ENCODE results near the gene PMAIP1. TPM values are rescaled to one million over a fixed set of nuclear protein-coding genes. Genes with fewer than 3 reads are reported as not detected.

The PMAIP1 gene
- total RNA-seq, 1 donor from 2014 or later = 62.5 TPM

DNA sequence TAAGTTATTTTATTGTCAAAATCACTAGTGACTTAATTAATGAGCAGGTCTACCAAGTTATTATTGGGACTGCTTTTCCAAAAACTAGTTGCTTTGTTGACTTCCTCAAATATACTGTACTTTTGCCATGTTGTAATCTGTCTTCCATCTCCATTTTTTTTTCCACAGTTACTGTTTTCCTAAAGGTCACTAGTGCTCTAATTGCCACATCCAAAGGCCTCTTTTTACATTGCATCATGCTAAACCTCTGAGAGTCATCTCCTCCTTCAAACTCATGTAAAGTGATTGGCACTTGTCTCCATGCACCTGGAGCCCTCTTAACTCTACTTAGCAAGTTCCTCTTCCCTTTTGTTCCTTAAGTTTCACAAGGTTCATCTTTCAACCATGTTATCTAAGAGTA is 11.8 kb downstream of the PMAIP1 start:
- no peak for DNase-seq (ENCODE audit: low read depth)

DNA sequence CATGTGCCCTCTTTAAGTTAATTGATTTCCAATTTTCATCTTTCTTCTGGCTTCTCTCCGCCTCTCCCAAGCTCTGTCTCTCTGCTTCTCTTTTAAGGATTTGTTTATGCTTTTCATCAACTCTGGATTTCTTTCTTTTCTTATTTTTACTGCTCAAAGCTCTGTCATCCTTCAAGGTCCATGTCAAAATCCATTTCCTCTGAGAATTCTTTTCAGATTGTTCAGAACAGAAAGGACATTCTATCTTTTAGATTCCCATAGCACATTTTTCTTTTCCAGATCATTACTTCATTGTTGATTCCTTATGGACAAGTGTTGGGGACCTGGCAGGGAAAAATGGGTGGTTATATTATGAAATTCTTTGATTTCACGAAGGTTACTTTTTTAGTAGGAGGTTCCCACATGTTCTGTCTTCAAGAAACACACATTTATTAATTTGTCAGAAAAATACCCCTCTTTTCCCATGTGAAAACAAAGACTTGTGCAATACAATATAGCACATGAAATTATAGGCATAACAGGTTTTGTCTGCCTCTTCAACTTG is 12.3 kb downstream of the PMAIP1 start:
- DNase-seq (ENCODE audit: low read depth) = no peak

DNA sequence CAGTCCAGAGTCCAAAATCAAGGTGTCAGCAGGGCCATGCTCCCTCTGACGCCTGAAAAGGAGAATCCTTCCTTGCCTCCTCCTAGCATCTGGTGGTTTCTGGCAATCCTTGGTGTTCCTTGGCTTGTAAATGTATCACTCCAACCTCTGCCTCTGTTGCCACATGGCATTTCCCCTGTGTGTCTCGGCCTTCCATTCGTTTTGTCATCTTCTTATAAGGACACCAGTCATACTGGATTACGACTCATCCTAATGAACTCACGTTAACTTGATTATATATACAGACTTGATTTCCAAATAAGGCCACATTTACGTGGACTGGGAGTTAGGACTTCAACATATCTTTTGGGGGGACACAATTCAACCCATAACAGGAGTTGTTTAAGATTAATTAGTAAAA is 15.8 kb downstream of the PMAIP1 start:
- DNase-seq (ENCODE audit: low read depth) = no peak

DNA sequence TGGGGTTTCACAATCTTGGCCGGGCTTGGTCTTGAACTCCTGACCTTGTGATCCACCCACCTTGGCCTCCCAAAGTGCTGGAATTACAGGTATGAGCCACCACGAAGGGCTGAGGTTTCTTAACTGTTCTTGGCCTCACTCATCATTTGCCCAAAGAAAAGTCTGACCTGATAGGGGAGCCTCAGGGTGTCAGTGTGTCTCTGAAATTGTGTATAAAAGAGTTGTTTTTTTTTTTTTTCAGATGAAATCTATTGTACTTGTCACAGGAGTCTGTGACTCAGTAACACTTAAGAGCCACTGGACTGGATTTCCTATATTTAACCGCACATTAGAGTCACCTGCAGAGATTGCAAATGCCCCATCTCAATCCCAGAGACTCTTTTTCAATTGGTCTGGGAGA is 16.9 kb downstream of the PMAIP1 start:
- no peak for DNase-seq (ENCODE audit: low read depth)

DNA sequence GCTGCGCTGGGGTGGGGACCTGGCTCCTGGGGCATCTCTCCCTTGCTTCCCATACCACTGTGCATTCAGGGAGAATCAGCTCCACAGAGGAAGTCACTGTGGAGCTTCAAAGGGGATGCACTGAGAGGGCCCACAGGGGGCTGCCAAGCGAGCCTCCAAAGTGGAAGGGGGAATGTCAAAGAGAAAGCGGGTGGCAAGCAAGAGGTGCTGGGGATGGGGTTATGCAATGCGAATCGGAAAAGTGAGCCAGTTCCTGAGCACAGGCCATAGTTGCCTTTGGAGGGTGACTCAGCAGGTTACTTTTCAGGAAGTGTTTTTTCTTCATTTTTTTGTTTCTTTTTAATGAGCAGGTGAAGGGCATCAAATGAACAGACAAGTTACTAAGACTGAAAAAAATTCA is 17.6 kb downstream of the PMAIP1 start:
- DNase-seq (ENCODE audit: low read depth) = no peak

DNA sequence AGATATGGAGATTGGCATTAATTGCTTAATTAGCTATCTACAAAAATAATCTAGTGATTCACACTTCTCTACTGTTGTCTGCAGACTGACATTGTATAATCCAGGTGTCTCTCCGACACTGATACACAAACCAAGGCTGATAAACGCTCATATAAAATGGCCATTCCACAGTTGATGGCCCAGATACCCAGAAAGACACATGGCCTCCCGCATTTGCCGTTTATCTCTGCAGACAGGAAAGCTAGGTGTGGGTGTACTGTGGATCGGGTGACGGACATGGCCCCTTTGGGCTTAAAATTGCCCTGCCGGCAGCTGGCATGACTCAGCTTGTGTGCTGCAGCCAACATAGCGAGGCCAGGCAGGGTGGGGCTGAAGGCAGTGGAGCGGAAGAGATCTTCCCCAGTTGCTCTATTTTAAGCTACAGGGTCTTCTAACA is 18.5 kb downstream of the PMAIP1 start:
- peak; percentile 95 for DNase-seq (ENCODE audit: low read depth)

DNA sequence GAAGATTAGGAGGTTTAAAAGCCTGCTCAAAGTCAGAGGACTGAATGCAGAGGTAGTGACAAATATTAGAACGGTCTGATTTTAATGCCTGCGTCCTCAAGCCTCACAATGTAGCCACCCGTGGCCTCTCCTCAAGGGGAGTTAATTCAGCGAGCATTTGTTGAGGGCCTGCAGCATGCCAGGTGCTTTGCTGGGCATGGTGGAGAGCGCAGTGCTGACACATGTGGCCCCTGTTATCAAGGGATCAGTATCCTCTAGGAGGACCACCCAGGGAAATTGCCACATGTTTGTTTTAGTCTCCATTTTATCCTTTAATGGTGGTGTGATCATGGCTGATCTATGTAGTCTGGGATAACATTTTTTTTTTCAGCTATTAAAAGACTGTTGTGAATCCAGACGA is 19.2 kb downstream of the PMAIP1 start:
- DNase-seq (ENCODE audit: low read depth) = peak; percentile 32

DNA sequence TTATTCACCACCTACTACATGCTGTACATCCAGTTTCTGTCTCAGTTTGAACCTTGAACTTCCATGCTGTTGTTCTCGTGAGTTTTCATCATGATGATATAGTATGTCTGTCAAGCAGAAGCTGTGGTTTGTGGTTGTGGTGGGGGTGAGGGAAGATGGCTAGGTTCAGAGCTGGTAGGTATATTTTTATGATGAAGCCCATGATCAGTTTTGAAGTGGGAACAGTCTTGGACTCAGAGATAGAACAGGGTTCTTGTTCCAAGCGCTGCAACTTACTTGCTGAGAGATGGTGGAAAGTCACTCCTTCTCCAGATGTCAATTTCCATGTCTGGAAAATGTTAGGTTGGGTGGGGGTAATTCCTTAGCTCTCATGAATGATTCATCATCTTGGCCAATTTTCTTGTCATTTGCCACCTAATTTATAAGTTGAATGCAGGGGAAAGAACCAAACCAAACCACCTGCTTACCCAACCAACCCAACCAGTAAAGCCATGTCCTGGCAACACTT is 21.6 kb downstream of the PMAIP1 start:
- peak; percentile 38 for DNase-seq (ENCODE audit: low read depth)

DNA sequence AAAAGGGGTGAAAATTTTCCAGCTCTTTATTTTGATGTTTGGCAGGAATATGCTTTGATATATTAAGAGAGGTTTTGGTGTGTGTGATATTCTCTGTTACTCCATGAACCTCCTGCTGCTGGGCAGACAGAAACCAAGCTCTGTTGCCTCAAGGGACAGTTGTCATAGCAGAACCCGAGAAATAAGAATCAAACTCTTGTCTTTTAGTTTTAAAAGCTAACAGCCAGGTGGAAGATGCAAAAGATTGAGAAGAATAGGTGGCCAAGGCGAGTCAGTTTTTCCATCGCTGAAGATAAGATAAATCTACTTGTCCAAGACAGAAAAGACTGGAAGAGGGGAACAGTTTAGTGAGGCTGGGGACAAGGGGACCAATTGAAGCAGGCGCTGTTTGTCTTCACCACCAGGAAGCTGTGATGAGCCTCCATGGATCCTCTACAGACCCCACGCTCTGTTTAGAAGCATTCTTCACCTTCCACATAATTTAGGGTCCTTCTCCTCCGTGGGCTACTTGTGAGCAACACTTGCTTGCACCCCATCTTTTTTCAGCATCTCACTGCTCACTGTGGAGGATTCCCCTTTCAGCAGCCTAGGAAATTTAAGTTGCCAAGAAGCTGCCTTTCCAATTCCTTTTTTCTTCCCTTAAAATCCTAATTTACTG is 23.9 kb downstream of the PMAIP1 start:
- DNase-seq (ENCODE audit: low read depth) = no peak

DNA sequence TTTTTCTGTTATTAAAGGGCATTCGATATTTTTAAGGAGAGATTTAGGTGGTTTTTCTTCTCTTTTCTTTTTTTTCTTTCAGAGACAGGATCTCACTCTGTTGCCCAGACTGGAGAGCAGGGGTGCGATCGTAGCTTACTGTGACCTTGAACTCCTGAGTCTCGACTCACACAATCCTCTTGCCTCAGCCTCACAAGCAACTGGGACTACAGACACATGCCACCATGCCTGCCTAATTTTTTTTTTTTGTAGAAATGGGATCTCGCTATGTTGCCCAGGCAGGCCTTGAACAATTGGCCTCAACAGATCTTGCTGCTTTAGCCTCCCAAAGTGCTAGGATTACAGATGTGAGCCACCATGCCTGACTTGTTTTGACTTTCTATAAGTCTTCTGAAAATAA is 26.3 kb downstream of the PMAIP1 start:
- DNase-seq (ENCODE audit: low read depth) = no peak

DNA sequence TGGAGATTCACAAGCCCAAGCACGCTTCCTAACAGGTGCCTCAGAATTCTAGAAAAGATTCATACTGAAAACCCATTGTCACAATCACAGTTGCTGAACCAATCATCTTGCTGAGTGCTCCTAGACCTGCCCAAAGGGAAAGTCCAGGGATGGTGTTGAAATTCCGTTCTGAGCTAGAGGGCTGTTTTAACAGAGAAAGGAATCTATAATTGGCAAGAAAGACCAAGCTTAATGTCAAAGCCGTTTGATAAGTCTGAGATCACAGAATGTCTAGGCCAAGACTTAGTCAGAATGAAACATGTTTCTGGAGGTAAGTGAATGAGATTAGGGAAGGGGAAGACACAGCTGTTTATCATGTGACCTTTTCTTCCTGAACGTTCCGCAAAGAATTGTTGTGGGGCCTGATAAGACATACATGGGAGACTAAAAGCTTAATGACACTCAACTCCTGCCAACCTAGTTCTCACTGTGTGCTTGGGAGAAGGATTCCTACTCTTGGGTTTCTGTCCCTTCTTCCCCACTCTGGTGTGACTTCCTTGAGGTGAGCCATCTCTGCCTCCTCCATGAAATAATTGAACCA is 27.5 kb downstream of the PMAIP1 start:
- no peak for DNase-seq (ENCODE audit: low read depth)

DNA sequence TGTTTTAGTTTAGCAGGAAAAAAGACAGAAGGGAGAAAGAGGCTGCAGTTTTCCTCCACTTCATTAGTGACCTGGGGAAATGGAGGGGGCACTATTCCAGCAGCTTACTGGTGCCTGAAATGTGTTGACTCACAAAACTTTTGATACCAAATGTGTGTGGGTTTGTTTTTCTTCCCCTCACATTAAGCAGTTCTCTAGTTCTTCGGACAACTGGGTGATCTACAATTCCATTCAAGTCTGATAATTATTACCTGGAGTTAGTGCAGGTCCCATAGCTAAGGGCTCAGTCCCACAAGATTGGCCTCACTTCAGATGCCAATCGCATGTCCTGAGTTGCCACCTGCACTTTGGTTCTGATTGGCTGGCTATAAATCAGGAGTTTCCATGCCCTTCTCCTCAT is 28.4 kb downstream of the PMAIP1 start:
- DNase-seq (ENCODE audit: low read depth) = no peak

DNA sequence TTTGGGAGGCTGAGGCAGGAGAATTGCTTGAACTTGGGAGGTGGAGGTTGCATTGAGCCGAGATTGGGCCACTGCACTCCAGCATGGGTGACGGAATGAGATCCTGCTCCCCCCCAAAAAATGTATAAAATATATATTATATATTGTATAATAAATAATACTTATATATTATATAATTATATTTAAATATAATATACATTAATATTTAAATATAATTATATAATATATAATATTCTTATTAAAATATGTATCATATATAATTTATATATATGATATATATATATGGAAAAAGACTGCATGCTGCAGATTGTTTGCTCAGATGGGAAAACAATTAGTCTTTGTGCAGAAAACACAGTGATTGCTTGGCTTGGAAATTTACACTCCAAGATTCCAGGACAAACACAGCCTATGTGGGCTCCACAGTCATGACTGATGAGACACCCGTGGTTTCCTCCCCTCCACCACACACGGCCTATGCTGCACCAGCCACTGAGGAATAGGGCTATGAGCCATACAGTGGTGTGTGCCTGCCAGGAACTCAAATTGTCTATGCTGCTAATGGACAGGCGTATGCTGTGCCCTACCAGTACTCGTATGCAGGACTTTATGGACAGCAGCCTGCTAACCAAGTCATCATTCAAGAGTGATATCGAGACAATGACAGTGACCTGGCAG is 30.0 kb downstream of the PMAIP1 start:
- DNase-seq (ENCODE audit: low read depth) = peak; percentile 68

DNA sequence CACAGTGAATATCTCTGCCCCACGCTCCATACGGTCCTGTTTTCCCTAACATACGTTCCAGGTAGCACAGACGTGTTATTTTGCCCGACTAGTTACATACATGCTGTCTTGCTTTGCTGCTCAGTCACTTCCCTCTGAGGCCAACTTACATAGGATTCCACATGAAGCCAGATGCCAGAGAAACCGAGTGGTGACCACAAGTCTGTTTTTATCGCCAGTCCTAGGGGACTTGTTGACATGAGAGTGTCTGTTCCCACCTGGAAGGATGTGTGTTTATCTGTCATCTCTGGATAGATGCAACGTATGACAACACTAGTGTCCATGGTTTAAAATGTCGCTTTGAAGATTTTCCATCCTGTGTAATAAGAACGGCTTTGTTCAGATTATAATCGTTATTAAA is 32.6 kb downstream of the PMAIP1 start:
- peak; percentile 54 for DNase-seq (ENCODE audit: low read depth)

DNA sequence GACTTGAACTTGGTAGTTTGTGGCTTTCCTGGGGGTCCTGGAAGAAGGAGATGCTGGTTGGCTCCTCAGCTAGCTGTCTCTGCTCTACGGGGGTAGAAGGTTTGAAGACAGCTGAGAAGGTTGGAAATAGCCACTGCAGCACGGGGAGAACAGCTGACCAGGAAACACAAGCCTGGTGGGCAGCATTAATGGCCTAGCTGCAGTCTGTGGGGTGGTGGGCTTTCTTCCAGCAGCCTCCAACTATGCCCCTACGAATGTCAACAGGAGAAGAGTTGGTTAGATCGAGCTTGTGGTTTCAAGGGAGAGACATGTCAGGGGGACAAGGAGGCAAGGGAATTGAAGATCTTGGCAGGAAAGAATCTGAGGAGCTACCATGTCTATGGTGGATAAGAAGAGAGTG is 38.9 kb downstream of the PMAIP1 start:
- DNase-seq (ENCODE audit: low read depth) = peak; percentile 95

DNA sequence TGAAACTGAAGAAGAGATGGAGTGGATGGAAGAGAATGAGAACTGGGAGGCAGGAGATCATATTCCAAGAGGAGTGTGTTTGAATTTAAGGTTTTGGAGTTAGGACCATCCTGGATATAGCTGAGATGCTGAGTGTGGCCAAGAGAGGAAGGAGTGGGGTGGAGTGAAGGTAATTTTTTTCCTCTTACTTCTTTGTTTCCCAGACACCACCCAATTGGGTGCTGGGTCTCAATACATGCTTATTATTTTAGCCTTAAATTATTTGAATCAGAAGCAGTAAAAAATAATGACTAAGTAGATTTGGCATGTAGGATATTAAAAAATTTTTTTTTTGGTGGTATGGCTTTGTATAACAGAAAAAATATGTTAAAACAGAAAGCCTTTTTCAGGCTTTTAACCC is 39.3 kb downstream of the PMAIP1 start:
- no peak for DNase-seq (ENCODE audit: low read depth)

DNA sequence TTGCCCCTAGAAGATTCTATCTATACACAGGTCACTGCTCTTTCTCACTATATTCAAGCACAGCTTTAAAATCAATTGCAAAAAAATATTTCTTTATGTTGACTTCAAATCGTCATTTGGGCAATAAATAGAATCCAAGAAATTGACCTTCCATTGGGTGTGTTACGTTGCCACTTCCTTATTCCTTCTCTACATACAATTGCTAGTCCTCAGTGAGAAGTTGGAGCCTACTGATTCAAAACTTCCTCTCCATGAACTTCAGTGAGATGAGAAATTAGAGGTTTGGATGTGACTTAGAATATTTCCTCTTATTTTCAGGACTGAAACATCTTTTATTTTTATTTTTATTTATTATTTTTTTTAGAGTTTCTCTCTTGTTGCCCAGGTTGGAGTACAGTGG is 40.3 kb downstream of the PMAIP1 start:
- no peak for DNase-seq (ENCODE audit: low read depth)

DNA sequence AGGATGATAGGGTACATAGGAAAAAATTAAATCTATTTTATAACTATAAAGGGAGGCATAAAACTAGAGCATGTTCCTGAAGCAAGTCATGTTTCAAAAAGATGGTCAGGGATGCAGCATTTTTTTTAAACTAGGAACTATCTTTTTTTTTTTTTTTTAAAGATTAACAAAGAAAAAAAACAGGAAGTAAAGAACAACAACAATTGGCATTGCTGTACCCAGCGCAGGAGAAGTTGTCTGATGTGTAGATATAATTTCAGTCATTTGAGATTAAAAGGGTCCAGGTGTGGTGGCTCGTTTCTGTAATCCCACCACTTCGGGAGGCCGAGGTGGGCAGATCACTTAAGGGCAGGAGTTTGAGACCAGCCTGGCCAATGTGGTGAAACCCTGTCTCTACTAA is 41.5 kb downstream of the PMAIP1 start:
- DNase-seq (ENCODE audit: low read depth) = no peak

DNA sequence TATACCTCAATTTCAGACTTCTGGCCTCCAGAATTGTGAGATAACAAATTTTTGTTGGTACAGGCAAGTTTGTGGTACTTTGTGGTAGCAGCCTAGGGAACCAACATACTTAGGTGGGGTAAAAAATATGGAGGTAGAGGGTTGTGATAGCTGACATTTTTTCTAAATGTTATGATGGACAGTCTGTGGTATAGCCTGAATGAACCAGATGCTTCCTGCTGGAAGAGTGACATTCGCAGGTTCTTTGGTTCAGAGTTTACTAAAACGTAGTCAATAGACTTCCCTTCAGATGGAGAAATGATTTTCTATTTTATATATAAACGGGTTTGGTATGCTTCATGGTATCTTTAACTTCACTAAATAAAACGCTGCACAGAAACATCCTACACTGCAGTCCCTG is 42.8 kb downstream of the PMAIP1 start:
- DNase-seq (ENCODE audit: low read depth) = no peak

DNA sequence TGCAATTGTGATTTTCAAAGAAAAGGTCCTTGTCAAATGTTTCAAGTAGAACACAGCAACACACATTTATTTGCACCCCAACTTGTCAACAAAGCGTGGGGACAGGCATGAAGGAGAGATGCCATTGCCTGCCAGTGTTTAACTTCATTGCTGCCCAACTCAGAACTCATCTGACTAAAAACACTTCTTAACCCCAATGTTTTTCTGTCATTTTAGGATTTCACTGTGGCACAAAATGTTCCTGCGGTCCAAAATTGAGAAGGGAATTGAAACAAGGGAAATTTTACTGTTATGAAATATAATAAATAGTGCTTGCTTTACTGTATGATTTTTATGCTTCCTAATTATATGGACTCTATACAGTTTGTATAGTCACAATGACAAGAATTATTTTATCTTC is 45.7 kb downstream of the PMAIP1 start:
- DNase-seq (ENCODE audit: low read depth) = no peak

DNA sequence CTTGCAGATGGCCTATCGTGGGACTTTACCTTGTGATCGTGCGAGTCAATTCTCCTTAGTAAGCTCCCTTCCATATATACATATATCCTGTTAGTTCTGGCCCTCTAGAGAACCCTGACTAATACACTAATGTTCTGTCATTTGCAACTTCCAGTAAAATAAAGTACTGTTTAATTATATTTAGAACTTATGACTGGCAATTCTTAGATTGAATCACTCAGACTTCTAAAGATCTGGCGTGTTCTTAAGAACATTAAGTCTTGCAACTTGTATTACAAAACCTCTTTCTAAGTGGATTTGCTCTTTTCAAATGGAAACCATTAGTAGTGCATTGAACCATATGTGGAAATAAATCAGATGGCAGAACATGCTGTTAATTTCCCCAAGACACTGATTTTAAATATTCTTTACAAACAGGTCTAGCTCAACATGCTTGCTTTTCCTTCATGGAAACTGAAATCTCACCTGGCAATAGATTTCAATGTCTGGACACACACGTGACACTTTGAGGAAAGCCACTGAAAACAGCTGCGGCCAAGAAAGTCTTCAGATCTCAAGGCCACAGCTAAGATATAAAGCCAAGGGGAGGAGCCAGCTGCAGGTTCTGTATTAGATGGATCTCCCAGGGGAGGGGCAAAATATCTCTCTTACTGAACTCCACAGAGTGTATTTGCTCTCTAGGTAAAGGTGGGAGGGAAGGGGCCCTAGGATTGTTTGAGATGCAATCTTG is 50.6 kb downstream of the PMAIP1 start:
- DNase-seq (ENCODE audit: low read depth) = peak; percentile 78

DNA sequence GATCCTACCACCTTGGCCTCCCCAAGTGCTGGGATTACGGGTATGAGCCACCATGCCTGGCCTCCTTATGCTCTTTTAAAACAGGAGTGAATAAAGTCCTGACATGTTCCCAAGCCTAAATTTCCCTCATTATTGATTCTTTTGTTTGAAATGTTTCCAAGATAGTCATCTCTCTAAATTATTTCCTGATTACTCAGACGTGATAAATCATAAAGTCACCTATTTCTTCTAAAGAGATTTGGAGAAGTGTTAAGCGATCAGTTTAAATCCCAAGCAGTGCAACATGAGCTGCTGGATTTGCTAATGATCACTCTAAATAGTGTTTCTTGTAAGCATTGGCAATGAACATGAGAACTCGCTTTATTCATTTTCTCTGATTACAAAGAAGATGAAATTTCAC is 51.8 kb downstream of the PMAIP1 start:
- DNase-seq (ENCODE audit: low read depth) = no peak
